Muscle layer of colon (tissue), 2 donors: Measurements from ENCODE around the gene LRRC37A.
"Not testable (repeated sequence)": the region's sequence is repeated elsewhere in the genome, so short reads cannot be mapped to it uniquely, and the experiment has no call there.

Source experiments
- H3K27ac ChIP-seq: one replicate; pipeline ENCODE4 v1.7.0; 2013; ENCODE audit warnings: low read depth, mild to moderate bottlenecking, low read length, moderate library complexity
- H3K27me3 ChIP-seq, 2 donors: one replicate each; pipeline ENCODE4 v1.7.0; 2013; ENCODE audit warnings: low read length in 2 of 2, mild to moderate bottlenecking in 2 of 2; ENCODE audit not compliant: insufficient read depth in 2 of 2, control insufficient read depth in 1 of 2
- H3K36me3 ChIP-seq: one replicate; pipeline ENCODE4 v1.7.0; 2013; ENCODE audit warnings: mild to moderate bottlenecking, low read length; ENCODE audit not compliant: insufficient read depth
- H3K4me1 ChIP-seq: one replicate; pipeline ENCODE4 v1.7.0; 2013; ENCODE audit warnings: mild to moderate bottlenecking, low read length; ENCODE audit not compliant: insufficient read depth
- H3K4me3 ChIP-seq, 2 donors: one replicate each; pipeline ENCODE4 v1.7.0; 2013; ENCODE audit warnings: low read length in 2 of 2, low read depth in 1 of 2, mild to moderate bottlenecking in 1 of 2, moderate library complexity in 1 of 2
- H3K9ac ChIP-seq: one replicate; pipeline ENCODE4 v1.7.0; 2013; ENCODE audit warnings: low read length
- H3K9me3 ChIP-seq: one replicate; pipeline ENCODE4 v1.7.0; 2013; ENCODE audit warnings: mild to moderate bottlenecking, low read length
- donor health status: abdominal sarcoma.
- donor health status: Adenocarcinoma of cecum.

The LRRC37A gene

DNA sequence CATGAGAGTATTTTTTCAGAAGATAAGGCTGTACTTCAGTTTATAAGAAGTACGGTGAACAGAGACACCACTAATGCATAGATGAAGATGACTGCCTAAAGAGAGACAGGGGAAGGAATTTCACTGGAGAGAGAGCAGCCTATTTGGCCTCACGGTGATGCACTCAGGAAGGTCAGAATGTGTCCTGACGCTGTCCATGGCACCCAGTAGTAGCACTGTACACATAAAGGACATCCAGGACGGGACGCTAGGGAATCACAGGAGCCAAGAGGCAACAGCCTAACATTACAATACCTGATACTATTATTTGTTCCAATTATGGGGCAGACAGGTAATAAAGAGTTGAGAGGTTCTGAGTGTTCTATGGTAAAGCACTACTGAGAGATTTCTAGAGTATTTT lies 24.9 kb upstream of the LRRC37A start:
- H3K36me3 ChIP-seq: no peaks in the 10 kb centered on the region
- no peak overlapping the region for H3K9ac ChIP-seq
- H3K4me1 ChIP-seq: peaks cover 14% of the 10 kb centered on the region
- H3K9me3 ChIP-seq: no peaks in the 10 kb centered on the region
- H3K4me3 ChIP-seq: no peak overlapping the region
- no peak overlapping the region for H3K27ac ChIP-seq
- H3K27me3 ChIP-seq: no peaks in the 10 kb centered on the region

DNA sequence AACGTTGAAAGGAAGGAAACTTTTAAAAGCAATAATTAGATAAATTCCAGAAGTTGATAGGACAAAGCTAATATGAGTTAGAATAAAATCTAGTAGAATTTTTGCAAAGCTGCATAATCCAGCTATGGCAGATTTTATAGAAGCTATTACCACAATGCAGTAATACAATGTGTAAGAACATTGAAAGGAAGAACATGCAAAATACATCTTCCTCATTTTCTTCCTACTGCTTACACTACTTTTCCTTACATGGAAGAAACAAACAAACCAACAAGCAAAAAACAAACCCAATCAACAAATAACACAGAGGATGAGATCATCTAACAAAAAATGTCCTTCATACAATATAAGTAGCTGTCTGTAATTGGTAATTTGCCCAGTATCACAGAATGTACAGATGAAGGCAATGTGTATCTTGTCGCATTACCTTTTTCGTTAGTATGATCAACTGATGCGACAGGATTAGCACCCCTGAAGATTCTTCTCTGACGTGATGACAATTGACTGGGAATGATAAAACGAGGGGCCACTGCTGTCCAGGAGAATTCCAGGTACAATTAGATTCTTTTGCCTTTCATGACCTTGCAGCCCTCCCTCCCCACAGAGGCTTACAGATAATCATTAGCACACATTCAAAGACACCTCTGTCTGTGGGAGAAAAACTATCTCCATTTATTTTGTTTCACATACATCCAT lies 21.2 kb upstream of the LRRC37A start:
- no peaks in the 10 kb centered on the region for H3K27me3 ChIP-seq

DNA sequence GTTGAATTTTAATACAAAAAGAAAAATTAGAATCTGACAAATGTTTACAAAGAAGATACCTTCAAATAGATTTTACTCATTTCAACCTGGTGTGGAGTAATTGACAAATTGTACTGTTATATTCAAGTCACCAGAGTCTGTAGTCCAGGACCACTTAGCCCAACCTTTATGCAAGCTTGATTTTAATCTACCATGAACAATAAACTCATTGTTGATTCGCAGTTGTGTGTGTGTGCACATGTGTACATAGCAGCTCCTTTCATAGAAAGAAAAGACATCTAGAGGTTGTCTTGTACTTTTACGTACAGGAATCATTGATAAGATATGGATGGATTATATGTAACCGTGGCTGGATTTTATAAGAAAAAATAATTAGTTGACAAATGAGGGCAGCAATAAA lies 20.7 kb upstream of the LRRC37A start:
- H3K9me3 ChIP-seq: no peaks in the 10 kb centered on the region
- H3K4me3 ChIP-seq: no peak overlapping the region
- no peaks in the 10 kb centered on the region for H3K36me3 ChIP-seq
- no peak overlapping the region for H3K9ac ChIP-seq
- H3K27me3 ChIP-seq: no peaks in the 10 kb centered on the region
- no peaks in the 10 kb centered on the region for H3K4me1 ChIP-seq
- H3K27ac ChIP-seq: no peak overlapping the region

More for the DNA sequence above, 21.2 kb upstream of the LRRC37A start:
- Histone ChIP-seq H3K4me1 (no peaks in the 10 kb centered on the region), H3K4me3 (no peak overlapping the region), H3K27ac (no peak overlapping the region), H3K9me3 (no peaks in the 10 kb centered on the region), H3K9ac (no peak overlapping the region), H3K36me3 (no peaks in the 10 kb centered on the region)

DNA sequence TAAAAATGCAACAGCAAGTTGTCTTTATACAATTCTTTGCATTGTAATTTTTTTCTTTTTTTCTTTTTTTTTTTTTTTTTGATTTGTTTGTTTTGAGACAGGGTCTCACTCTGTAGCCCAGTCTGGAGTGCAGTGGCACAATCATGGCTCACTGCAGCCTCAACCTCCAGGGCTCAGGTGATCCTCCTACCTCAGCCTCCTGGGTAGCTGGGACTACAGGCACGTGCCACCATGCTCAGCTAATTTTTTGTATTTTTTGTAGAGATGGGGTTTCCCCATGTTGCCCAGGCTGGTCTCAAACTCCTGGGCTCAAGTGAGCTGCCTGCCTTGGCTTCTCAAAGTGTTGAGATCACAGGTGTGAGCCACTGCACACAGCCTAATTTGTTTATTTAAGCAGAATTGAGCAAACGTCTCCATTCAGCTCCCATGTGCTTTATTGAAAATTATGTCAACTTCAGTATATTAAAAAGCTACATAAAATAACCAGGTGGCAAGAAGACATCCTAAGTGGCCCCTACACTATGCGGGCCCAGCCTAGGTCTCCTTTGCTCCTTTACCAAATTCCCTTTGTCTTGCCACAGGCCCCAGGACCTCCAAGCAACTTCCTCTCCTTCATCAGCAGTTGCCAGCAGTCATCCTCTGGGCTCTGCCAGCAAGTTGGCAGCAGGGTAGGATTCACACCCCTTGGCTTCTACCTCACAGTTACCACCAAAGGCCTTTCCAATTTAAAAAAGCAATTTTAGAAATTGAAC lies 18.0 kb upstream of the LRRC37A start:
- not testable (repeated sequence) for H3K36me3 ChIP-seq, H3K9ac ChIP-seq, H3K9me3 ChIP-seq, H3K4me3 ChIP-seq, H3K27me3 ChIP-seq, H3K4me1 ChIP-seq, H3K27ac ChIP-seq

DNA sequence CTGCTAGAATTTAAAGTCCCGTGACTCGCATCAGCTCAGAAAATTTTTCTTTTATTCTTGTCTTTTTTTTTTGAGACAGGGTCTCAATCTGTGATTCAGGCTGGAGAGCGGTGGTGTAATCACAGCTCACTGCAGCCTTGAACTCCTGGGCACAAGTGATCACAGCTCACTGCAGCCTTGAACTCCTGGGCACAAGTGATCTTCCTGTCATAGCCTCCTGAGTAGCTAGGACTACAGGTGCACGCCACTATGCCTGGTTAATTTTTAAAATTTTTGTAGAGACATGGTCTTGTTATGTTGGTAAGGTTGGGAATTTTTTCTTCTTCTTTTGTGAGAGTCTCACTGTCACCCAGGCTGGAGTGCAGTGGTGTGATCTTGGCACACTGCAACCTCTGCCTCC lies 13.6 kb upstream of the LRRC37A start:
- not testable (repeated sequence) for H3K4me3 ChIP-seq, H3K27me3 ChIP-seq, H3K9ac ChIP-seq, H3K27ac ChIP-seq, H3K9me3 ChIP-seq, H3K4me1 ChIP-seq, H3K36me3 ChIP-seq

DNA sequence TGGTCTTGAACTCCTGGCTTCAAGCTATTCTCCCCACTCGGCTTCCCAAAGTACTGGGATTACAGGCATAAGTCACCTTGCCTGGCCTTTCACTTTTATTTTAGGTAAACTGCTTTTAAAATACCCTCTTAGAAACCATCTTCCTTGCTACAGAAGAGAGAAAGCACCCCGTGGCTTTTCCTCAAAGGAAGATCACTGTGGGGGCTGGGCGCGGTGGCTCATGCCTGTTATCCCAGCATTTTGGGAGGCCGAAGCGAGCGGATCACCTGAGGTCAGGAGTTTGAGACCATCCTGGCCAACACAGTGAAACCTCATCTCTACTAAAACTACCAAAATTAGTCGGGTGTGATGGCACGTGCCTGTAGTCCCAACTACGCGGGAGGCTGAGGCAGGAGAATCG lies 12.3 kb upstream of the LRRC37A start:
- H3K36me3 ChIP-seq, H3K4me3 ChIP-seq, H3K27ac ChIP-seq, H3K9me3 ChIP-seq, H3K4me1 ChIP-seq, H3K27me3 ChIP-seq, H3K9ac ChIP-seq: not testable (repeated sequence)

DNA sequence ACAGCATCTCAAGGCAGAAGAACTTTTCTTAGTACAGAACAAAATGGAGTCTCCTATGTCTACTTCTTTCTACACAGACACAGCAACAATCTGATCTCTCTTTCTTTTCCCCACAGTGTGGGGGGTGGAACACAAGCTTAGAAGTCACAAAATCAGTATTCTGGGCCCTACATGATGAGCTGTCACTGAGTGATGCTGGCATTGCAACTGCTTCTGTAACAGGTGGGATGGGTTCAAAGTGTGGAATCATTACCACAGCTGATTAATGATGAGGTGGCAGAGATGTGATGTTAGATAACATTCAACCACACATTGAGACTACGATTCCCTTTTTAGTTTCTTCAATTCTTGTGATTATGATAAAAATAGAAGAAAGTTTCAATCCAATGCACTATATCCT lies 10.5 kb upstream of the LRRC37A start:
- not testable (repeated sequence) for H3K27me3 ChIP-seq, H3K9ac ChIP-seq, H3K4me1 ChIP-seq, H3K27ac ChIP-seq, H3K9me3 ChIP-seq, H3K4me3 ChIP-seq, H3K36me3 ChIP-seq

DNA sequence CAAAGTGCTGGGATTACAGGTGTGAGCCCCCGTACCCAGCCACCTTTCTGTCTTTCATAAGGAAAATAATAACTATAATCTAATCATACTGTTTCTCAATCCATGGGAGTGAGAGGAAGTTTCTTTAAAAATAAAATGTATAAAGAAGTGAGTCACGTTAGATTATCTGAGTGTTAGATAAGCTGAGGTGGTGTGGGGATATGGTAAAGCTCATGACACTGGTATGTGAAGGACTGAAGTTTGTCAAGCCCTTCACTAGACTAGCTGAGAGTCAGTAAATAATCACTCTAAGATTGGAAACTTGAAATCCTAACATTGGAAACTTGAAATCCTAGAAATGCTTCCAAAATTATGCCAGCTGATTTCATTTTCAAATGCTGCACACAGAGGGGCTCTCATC lies 9.4 kb upstream of the LRRC37A start:
- H3K9ac ChIP-seq, H3K27me3 ChIP-seq, H3K9me3 ChIP-seq, H3K4me3 ChIP-seq, H3K27ac ChIP-seq, H3K36me3 ChIP-seq, H3K4me1 ChIP-seq: not testable (repeated sequence)

DNA sequence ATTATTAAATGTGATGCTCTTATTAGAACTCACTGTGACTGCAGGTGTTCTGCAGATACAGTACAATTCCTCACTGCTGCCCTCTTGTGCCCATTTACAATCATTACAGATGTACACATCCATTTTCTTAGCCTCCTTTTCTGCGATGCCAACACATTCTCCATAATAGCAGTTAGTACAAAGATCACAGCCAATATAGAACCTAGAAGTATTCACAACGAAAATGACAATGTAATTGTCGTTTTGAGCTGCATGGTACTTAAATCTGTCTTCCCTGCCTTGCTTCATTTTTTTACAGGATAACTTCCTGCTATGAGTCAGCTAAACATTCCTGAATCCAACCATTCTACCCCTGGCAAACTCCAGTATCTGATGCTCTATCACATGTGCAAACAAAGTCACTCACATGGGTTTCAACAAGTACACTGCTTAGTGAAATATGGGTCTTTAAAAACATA lies 8.1 kb upstream of the LRRC37A start:
- H3K4me3 ChIP-seq, H3K27ac ChIP-seq, H3K36me3 ChIP-seq, H3K9ac ChIP-seq, H3K4me1 ChIP-seq, H3K9me3 ChIP-seq, H3K27me3 ChIP-seq: not testable (repeated sequence)

DNA sequence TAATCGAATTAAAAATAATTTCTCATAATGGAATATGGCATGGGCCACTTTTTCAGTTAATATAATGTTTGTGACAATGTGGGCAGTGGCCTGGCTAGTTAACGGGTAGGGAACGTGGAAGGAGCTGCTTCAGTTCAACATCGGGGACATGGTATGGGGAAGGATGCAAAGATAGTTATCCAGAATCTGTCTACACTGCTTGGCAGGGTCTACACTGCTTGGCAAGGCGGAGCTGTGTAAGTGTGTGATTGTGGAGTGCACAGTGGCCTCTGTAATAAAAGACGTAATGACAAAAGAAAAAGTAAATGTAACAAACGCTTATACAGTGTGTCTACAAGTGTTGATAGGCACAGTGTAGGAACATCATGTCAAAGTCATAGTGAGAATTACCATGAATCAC lies 7.3 kb upstream of the LRRC37A start:
- not testable (repeated sequence) for H3K27ac ChIP-seq, H3K27me3 ChIP-seq, H3K36me3 ChIP-seq, H3K4me1 ChIP-seq, H3K9ac ChIP-seq, H3K4me3 ChIP-seq, H3K9me3 ChIP-seq

DNA sequence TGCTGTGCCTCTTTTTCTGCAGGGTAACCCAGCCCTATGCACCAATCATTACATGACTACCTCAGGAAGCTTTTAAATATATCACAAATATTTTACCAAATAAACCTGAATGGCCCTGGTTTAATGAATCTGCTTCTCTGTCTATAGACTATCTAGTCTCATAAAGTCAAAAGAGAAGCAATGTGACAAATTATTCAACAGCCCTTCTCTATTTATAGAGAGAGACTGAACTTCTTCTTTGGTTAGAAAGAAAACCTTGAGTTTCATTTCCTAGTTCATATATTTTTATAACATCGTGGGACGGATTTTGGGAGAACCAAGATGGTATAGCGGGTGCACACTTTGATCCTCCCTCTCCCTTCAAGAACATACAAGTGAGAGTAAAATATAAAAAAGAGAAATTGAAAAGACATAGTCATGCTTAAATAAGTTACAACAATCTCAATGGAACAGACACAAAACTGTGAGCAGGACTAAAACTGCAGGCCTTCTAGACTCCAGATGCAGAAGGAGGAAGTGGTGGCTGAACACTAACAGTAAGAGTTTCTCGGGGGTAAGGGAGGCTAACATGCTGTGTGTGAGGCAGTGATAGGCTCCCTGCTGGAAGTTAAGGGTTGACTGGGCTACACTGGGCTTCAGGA lies 3.9 kb upstream of the LRRC37A start:
- not testable (repeated sequence) for H3K9ac ChIP-seq, H3K36me3 ChIP-seq, H3K4me1 ChIP-seq, H3K4me3 ChIP-seq, H3K9me3 ChIP-seq, H3K27me3 ChIP-seq, H3K27ac ChIP-seq

DNA sequence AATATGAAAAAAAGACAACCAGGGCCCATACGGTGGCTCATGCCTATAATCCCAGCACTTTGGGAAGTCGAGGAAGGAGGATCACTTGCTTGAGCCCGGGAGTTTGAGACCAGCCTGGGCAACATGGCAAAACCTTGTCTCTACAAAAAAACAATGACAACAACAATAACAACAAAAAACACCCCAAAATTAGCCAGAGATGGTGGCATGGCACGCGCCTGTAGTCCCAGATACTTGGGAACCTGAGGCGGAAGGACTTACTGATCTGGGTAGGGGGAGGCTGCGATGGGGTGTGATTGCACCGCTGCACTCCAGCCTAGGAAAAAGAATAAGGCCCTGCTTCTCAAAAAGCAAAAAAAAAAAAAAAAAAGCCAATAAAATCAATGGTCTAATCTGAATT lies 3.3 kb upstream of the LRRC37A start:
- not testable (repeated sequence) for H3K36me3 ChIP-seq, H3K4me1 ChIP-seq, H3K9ac ChIP-seq, H3K27me3 ChIP-seq, H3K9me3 ChIP-seq, H3K4me3 ChIP-seq, H3K27ac ChIP-seq
